HG02943 (cell line): ENCODE results near the gene CDK5RAP2.

Source experiments
- ATAC-seq: cut with Tn5 transposase; IDR thresholded peaks from one replicate; pipeline ENCODE4 v1.9.1; 2021; ENCODE audit warnings: mild to moderate bottlenecking, low read depth, moderate library complexity; ENCODE audit not compliant: unreplicated experiment

CDK5RAP2 gene

DNA sequence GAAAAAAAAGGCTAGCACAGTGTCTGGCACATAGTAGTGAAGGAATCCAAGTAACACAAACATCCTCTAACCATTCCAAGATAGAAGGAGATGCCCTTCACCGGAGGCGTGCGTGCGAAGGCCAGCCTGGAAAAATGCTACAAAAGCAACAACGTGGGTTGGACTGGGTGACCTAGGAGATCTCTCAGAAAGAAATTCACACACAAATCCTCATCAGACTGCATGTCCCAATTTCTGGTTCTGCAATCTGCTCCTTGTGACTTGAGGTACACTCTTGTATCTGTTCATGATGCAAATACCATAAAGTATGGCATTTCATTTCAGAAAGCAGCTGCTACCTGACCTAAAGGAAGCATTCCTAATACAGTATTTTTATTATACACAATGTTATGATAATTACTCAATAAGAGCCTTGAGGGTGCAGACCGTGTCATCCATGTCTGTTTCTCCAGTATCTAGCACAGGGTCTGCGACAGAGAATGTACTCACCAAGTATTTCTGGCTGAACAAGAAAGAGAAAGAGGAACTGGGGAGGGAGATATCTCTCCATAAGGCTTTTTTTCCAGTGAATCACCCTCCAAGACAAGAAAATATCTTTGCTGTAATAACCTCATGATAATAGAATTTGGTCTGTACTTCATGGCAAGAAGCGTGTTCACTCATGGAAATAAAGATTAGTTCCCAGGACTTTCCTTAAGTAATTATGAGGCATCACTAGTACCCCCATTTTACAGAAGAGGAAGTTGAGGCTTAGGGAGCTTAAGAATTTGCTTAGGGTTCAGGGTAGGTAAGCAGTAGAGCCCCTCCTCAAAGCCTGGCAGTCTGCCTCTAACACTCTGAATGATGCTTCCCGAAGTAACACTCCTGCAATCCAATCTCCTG is 138.3 kb downstream of the CDK5RAP2 start:
- no peak for ATAC-seq

DNA sequence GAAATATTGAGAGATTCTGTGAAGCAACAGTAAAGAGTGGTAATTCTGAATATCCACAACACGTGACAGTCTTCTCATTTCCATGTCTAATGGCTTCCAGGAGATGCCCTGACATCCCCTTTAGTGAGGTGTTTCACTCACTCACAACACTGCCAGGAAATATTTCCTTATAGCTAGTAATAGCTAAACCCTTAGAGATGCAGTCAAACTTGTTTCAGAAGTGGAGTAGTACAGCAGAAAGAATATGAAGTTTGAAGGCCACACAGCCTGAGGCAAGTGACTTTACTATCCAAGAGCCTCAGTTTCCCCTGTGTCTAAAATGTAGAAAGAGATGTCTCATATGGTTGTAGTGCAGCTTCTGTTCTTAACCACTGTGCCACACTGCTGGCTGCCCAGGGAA is 139.2 kb downstream of the CDK5RAP2 start:
- no peak for ATAC-seq

GRCh38 chr9:120439926-120440325 is 140.0 kb downstream of the CDK5RAP2 start:
- ATAC-seq = no peak

DNA sequence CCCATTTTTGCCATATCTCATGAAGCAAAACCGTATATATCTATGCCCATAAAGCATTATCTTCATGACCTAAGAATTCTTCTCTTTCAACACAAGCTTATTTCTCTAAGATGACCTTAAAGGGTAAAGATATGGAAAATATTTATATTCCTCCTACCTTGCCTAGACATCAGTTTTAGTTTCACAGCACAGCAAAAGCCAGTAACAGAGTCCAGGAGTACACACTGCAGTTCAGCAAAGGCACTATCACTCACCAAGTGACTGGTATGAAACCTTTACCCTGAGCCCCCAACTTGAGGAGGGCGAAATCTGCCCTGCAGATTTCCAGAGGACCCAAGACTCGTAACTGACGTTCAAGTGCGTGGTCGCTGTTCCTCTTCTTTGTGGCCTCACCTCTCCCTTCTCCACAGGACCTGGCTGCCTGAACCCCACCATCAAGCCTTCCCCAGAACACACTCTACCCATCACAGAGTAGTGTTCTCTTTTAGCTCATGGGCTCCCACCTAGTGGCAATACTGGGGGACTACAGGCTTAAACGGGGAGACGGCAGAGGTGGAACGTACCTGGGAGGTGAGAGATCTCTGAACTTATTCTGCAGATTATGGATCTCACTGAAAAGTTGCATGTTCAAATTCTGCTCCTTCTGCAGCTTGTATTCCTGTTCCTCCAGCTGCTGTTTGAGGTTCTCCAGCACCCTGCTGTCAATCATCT is 141.0 kb downstream of the CDK5RAP2 start:
- ATAC-seq = no peak

DNA sequence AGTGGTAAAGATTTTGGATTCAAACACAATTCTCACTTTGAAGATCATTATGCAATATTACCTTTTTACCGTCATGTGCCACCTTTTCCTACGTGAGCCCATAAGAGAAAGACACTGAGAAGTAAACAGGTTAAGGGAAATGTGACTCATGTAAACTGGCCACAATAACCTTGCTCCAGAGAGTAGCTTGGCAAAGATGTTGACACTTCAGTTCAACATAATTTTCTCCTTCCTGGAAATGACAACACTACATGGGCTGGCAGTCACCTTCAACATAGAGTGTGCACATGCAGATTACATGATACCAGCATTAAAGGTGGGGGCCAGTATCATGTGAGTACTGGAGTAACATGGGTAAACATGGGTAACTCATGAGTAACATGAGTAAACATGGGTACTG is 141.9 kb downstream of the CDK5RAP2 start:
- ATAC-seq = no peak

DNA sequence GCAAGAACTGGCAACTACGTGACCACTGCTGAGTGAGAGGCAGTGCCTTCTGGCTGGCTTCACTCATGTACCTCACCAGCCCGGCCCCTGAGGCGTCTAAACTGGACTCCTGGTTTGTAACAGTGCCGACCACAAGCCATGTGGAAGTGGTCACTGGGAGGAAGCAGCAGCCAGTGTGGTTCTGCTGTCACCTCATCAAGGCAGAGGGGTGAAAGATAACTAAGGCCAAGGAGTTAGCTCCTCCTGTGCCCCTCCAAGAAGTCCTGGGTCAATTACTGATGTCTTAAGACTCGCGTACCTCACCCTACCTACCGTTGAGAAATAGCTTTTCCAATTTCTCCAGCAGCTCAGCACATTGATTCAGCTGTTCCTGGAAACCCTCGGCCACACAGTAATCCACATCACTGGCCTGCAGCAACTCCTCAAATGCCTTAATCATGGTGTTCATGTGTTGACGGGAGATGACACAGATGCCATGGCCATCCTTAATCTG is 142.9 kb downstream of the CDK5RAP2 start:
- ATAC-seq = no peak

GRCh38 chr9:120436446-120436845 is 143.5 kb downstream of the CDK5RAP2 start:
- ATAC-seq = no peak

GRCh38 chr9:120435091-120435490 is 144.9 kb downstream of the CDK5RAP2 start:
- no peak for ATAC-seq

GRCh38 chr9:120434532-120434931 is 145.4 kb downstream of the CDK5RAP2 start:
- no peak for ATAC-seq

DNA sequence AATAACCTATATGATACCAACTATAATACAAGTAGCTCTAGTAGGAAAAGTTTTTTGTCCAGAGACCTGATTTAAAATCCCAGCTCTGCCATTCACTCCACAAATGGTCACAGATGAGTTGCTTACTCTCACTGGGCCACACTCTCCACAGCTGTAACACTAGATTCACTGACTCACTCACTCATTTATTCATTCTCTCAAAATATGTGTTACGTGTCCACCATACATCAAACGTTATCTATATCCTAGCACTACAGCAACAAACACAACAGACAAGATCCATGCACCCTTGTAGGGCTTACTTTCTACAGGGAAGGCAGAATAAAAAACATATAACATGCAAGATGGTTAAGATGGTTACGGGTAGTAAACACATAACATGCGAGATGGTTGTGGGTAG is 146.3 kb downstream of the CDK5RAP2 start:
- ATAC-seq = no peak

DNA sequence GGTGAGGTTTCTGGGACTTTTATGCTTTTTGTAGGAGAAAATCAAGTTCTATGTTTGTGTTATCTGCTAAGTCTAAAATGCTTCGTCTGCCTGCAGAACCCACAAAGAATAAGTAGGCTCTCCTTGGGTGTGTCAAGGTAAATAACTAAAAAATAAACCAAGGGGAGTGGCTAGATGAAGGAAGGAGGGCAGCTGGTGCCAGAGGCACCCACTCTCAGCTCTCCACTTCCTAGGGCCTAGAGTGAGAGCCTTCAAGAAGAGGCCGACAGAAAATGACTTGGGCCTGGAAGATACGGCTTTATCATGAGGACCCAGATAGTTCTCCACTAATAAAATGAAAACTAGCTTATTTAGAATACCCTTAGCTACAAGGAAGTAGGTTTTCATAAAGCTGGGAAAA is 147.4 kb downstream of the CDK5RAP2 start:
- ATAC-seq = no peak

DNA sequence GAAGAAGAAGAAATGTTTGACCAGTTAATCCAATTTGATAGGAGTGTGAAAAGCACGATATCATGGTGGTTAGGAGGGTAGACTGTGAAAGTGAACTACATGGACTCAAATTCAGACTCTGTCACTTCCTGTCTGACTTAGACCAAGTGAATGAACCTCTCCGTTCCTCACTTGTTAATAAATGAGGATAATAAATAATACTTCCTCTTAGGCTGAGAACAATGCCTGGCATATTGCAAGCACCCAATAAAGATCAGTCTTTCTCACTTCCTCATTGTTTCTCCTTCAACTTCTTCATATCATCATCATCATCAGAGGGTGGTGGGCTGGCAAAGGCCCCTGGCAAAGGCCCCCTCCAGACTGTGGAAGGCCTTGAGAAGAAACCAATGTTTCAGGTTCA is 148.7 kb downstream of the CDK5RAP2 start:
- ATAC-seq = no peak

DNA sequence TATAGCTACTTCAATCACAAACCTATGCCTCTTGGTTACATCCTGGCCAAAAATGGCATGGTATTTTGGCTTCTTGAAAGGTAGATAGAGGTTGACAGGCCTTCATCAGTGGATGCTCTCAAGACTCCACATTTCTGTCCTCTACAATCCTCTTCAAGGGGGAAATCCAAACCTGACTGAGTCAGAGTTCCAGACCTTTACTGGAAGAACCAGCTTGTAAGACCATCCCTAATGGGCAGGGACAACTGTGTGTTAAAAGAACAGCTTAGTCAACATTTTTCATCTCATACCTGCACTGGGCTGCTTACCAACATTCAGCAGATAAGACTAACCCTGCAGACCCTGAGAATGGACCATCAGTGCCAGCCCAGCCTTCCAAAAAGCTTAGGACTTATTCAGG is 155.7 kb downstream of the CDK5RAP2 start:
- no peak for ATAC-seq

- ATAC-seq = no peak
Measured at GRCh38 chr9:120423812-120424211, 156.2 kb downstream of the CDK5RAP2 start.

DNA sequence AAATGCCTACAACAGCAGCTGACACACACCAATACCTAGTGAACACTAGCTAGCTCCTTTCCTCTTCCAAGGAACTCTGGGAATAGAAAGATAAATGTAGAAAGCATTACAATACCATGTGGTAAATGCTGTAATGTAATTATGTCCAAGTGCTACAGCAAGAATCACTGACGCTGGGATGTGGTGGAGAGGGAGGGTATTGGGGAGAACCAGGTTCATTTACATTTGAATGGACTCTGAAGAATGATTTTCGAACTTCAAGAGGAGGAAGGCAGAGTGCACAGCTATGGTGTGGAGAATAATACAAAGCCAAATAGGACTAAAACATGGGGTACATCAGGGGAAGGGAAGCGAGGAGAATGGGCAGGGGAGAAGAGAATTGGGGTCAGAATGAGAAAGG is 158.0 kb downstream of the CDK5RAP2 start:
- no peak for ATAC-seq

GRCh38 chr9:120418315-120418714 is 161.7 kb downstream of the CDK5RAP2 start:
- no peak for ATAC-seq

GRCh38 chr9:120416781-120417427 is 163.1 kb downstream of the CDK5RAP2 start:
- no peak for ATAC-seq

GRCh38 chr9:120413121-120414048 is 166.6 kb downstream of the CDK5RAP2 start:
- ATAC-seq = no peak

GRCh38 chr9:120412425-120412951 is 167.5 kb downstream of the CDK5RAP2 start:
- ATAC-seq = no peak

DNA sequence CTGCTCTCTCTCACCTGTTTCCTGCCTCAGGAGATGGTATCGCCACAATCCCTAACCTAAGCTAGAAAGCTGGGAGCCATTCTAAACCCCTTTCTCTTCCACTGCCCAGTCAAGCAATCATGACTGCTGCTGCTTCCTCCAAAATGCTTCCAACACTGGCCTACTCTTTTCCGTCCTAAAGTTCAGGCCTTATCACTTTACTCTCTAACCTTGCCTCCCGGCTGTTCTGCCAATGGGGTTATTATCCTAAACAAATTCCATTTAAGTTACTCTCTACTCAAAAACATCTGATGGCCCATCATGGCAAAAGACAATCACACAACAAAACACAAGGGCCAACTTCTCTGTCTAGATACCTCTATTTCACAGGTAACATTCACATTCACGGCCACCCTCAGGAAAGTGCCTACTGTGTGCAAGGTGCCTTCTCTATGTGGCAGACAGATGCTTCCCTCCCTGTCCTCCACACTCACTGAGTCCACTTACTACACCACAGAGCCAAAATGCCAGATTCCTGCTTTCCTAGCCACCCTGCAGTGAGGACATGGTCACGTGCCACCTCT is 168.0 kb downstream of the CDK5RAP2 start:
- ATAC-seq = no peak
